GM21526 (cell line): Measurements from ENCODE around the gene SCN2B.
A peak's percentile ranks its signal among the peaks of the same experiment; 100 is the strongest.

Experiments used
- ATAC-seq: cut with Tn5 transposase; IDR thresholded peaks from one replicate; pipeline ENCODE4 v1.9.1; 2021; ENCODE audit warnings: moderate library complexity; ENCODE audit not compliant: unreplicated experiment, low FRiP score

The SCN2B gene

DNA sequence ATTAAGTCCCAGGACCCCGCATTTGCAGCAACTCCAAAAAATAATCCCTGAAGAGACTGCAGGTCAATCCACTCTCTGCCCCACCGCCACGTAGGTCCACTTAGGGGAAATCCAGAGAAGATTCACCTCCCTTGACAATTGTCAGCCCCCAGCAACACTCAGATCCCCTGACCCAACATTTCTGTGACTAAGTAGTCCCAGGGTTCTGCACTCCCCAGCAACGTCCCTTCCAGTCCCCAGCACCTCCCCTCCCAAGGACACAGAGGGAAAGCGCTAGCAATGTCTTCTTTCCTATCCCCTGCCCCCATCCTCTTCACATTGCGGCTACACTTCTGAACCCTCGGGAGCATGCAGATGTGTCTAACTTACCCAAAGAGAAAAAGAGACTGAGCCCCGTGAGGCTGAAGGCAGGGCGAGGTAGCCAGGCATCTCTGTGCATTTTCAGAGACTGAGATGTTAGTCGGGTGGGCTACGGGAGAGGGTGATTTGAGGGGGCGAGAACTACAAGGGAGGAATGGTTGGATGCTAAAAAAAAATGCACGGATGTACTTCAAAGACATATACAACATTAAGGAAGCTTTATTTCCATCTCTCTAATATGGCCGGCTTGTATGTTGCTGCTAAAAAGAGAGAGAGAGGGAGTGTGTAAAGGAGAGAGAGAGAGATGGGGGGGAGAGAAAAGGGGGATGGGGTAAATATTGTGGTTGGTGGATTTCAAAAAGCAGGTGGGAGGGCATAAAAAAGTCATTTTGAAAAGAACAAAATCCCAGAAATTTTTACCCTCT, at the start of gene SCN2B:
Gene SCN2B (minus strand): TSS at position 647 of the 785 bp plus-strand sequence. CDS start 208 bp downstream, at position 439.
- ATAC-seq = no peak

GRCh38 chr11:118224511-118225188, 48.2 kb upstream of the SCN2B start, which contains the start of gene JAML:
JAML (minus strand) TSS chr11:118225011; CDS start chr11:118214866, 10,145 bp downstream.
- peak; percentile 54 for ATAC-seq

- ATAC-seq = no peak
These were observed 47.6 kb upstream of the SCN2B start for GRCh38 chr11:118223992-118224391.

DNA sequence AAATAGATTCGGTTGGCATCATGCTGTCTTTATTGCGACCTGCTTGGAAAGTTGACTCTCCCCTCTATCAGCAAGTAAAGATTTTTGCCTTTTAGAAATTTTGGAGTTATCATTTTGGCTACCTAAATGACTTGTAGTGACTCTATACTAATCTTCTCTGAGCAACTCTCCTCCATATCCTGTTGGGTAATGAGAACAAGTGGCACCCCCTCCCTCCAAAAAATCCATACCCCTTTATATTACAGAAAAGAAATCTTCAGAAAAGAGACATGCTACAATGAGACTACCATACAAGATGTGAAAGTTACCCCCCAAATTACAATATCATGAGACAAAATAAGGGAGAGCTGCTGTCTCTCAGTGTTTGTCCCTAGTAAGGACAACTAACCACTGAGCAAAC, 47.1 kb upstream of the SCN2B start:
- ATAC-seq = no peak

DNA sequence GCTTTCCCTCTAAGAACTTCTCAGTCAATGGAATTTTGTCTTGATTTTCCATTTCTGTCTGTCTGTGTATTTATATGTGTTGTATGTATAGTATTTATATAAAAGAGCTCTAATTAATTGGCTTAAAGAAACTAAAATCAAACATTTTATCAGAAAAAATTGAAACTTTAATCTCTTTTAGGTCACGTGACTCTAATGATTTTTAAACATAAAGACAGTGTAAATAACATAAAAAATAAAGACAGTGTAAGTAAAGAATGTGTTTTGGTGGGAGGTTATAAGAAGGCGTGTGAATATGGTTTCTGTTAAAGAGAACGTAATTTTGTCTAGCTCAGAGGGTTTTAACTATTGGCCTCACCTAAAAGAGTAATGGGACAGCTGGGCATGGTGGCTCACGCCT, 46.0 kb upstream of the SCN2B start:
- ATAC-seq = no peak

DNA sequence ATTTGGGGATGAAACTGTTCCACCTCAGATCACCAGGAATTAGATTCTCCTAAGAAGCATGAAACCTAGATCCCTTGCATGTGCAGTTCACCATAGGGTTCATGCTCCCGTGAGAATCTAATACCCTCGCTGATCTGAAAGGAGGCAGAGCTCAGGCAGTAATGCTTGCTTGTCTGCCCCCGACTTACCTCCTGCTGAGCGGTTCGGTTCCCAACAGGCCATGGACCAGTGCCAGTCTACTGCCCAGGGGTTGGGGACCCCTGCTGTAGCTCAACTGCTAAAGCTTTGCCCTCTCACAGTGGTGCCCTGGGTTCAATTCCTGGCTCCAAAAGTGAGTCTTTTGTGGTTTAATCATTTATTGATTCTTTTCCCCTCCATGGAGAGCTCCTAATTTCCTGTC, 45.0 kb upstream of the SCN2B start:
- ATAC-seq = no peak

DNA sequence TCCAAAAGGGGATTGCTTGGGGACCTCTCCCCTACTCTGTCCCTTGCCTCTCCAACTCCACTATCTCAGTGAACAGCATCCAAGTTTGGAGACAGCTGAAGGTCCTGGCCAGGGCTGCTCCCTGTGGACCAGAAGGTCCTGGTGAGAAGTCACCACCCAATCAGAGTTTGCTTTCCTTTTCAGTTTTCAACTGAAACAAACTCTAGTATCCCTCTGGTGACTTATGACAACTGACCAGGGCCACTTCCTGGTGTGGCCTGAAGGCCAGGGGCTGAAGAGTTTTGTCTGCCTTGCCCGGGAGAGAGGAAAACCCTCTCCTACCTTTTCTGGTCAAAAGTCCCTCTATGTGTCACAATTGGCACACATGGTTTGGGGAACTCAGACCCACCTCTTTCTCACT, 43.3 kb upstream of the SCN2B start:
- no peak for ATAC-seq

GRCh38 chr11:118219244-118219643, 42.8 kb upstream of the SCN2B start:
- ATAC-seq = no peak

DNA sequence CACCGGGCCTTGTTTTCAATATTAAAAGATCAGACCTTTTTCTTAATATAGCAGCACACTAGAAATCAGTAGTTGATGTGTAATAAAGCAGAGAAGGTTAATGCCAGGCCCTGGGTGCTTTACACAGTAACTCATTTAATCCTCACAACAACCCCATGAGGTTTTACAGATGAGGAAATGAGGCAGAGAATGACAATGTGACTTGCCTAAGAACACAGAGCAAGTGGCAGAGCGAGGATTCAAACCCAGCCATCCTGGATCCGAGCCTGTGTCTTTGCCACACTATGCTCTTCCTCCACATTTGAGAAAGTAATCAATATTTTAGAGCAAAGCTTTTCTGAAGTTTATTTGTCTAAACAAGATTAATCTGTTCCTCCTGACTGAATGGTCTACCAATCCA, 41.1 kb upstream of the SCN2B start:
- no peak for ATAC-seq

GRCh38 chr11:118216621-118217481, 40.4 kb upstream of the SCN2B start:
- ATAC-seq = no peak

DNA sequence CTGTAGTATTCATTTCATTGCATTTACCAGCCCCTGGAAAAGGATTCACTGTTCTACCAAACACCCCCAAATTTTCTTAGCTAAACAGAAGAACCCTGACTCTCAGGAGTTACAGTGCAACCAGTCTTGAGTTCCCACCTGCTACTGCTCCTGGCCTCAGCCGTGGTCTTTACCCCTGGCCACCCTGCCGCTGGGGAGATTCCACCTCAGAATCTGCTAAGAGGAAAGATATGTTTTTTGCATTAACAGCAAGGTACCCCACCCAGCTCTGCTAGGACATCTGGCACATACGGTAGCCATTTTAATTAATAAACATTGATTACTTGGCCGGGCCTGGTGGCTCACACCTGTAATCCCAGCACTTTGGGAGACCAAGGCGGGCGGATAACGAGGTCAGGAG, 39.3 kb upstream of the SCN2B start:
- ATAC-seq = no peak

DNA sequence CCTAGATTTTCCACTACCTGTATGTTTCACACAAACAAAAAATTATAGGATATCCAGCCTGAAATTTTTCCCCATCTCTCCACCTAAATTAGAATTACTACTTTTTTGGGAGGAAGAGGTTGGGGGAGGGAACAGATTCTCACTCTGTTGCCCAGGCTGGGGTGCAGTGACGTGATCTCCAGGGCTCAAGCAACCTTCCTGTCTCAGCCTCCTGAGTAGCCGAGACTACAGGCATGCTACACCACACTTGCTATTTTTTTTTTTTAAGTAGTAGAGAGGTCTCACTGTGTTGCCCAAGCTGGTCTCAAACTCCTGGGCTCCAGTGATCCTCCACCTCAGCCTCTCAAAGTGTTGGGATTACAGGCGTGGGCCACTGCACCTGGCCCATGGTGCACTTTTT, 38.8 kb upstream of the SCN2B start:
- no peak for ATAC-seq

DNA sequence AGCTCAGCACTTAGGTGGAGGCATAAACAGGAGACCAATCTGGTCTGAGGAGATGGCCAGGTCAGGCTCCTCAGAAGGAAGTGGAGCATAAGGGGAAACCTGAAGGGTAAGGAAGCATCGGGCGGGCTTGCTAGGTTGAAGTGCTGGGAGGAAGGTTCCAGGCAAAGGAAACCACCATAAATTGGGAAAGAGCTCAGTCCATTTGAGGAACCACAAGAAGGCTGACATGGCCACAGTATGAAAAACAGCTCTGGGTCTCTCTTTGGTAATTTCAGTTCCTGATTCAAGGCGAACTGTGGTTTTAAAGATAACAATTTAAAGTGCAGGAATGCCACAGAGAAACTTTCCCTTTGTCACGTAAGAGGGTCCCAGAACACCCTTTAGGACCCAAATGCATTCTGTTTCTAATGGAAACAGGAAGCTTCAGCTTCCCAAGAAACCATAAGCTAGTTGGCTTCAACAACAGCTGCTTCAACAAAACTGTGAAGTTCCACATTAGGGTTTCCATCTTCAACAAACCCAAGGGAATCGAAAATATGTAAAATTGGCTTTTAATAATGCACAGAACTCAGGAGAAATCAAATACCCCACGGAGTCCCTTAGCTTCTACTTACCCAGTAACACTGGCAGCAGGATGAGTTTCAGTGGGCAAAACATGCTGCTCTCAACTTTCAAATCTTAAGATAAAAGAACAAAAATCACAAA, 37.9 kb upstream of the SCN2B start:
- no peak for ATAC-seq

DNA sequence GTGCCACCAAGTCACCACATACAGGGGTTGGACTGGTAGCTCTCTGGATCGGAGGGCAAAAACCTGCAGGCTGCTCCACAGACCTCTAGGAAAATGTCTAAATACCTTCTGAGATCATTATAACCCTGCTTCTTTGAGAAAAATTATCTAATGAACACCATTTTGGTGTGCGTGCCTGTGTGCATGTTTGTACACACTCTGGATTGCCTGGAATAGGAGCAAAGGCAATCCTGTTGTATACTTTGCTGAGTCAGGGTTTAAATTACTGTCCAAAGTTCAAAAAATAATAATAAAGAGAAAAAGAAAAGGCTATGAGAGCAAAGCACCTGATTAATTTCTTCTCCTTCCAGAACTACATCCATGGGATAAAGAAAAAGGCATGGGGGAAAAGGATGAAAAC, 37.3 kb upstream of the SCN2B start:
- ATAC-seq = no peak

- ATAC-seq = no peak
These were observed 36.8 kb upstream of the SCN2B start for GRCh38 chr11:118213201-118213600.

GRCh38 chr11:118212781-118213191, 36.3 kb upstream of the SCN2B start:
- no peak for ATAC-seq

GRCh38 chr11:118212131-118212725, 35.8 kb upstream of the SCN2B start:
- ATAC-seq = no peak

GRCh38 chr11:118211006-118211405, 34.6 kb upstream of the SCN2B start:
- ATAC-seq = no peak

DNA sequence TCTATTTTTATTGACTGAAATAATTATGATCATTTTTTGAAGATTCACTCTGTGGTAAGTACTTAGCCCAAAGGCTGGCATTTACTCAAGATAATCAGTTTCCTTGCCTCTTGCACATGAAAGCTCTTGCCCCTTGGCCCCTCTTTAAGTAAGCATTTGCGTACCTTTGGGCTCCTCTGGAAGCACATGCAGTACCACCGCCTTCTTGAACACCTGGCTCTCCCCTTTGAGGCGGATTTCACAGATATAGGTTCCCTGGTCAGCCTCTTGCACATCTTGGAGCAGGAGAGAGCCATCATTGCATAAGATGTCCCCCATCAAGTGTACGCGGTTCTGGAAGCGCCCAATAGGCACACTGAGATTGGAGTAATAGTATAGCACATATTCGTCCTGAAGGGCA, 33.9 kb upstream of the SCN2B start:
- no peak for ATAC-seq

- no peak for ATAC-seq
These were observed 32.6 kb upstream of the SCN2B start for GRCh38 chr11:118209033-118209432.
